SJCRH30 (cell line): Measurements from ENCODE around the gene UVRAG. TPM values are rescaled to one million over a fixed set of nuclear protein-coding genes. Genes with fewer than 3 reads are reported as not detected.

Experiments used
- DNase-seq, 2 experiments: peaks; one replicate each; pipeline ENCODE4 v3.0.0-alpha.2; 2015 to 2020
- H3K27ac ChIP-seq: fragments of 250-450 bp; sonication (Bioruptor Pico); 2 replicates; pipeline ENCODE4 v1.5.1; 2020; ENCODE audit warnings: mild to moderate bottlenecking, moderate library complexity
- H3K27me3 ChIP-seq: fragments of 250-450 bp; sonication (Bioruptor Pico); 2 replicates; pipeline ENCODE4 v1.5.1; 2020; ENCODE audit warnings: mild to moderate bottlenecking, moderate library complexity
- H3K36me3 ChIP-seq: fragments of 250-450 bp; sonication (Bioruptor Pico); 2 replicates; pipeline ENCODE4 v1.5.1; 2020; ENCODE audit warnings: mild to moderate bottlenecking, moderate library complexity
- H3K4me1 ChIP-seq: fragments of 250-450 bp; sonication (Bioruptor Pico); 2 replicates; pipeline ENCODE4 v1.5.1; 2020; ENCODE audit warnings: mild to moderate bottlenecking, moderate library complexity
- H3K4me3 ChIP-seq: fragments of 250-450 bp; sonication (Bioruptor Pico); 2 replicates; pipeline ENCODE4 v1.5.1; 2020; ENCODE audit warnings: mild to moderate bottlenecking, moderate library complexity
- H3K9me3 ChIP-seq: fragments of 250-450 bp; sonication (Bioruptor Pico); replicated peaks from 2 replicates; pipeline ENCODE4 v1.5.1; 2020; ENCODE audit warnings: mild to moderate bottlenecking, moderate library complexity
- total RNA-seq: library from RNA; depleted of rRNA; stranded (reverse); fragments of >200 nt; shearing (Covaris generic); gene quantifications from 2 replicates; pipeline ENCODE4 v1.2.3, GENCODE V29; 2014

The UVRAG gene
- total RNA-seq, 1 experiment from 2014 or later = 15.0 TPM

DNA sequence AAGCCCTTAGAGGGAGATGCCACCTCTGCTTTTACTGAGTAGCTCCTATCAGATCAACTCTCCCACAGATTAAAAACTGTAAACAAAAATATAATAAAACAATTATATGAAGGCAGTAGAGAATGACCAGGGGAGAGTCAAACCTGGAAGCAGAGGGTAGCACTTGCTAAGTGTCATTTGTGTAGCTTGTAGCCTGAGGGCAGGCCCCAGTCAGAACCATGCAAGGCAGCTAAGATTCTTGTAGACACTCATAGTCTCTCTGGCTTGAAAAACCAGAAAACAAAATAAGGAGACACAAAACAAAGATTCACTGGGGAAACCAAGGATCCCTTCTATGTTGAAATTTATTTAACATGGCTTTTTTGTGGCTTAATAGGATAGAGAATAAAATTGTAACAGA is 280.9 kb downstream of the UVRAG start:
- H3K27ac ChIP-seq = no peak overlapping the region
- H3K27me3 ChIP-seq = no peaks in the 10 kb centered on the region
- peaks cover 7% of the 10 kb centered on the region; the same call in 1 of the 2 replicates for H3K9me3 ChIP-seq
- DNase-seq = no peak
- H3K4me3 ChIP-seq = no peak overlapping the region
- H3K36me3 ChIP-seq = no peaks in the 10 kb centered on the region
- H3K4me1 ChIP-seq = no peaks in the 10 kb centered on the region

DNA sequence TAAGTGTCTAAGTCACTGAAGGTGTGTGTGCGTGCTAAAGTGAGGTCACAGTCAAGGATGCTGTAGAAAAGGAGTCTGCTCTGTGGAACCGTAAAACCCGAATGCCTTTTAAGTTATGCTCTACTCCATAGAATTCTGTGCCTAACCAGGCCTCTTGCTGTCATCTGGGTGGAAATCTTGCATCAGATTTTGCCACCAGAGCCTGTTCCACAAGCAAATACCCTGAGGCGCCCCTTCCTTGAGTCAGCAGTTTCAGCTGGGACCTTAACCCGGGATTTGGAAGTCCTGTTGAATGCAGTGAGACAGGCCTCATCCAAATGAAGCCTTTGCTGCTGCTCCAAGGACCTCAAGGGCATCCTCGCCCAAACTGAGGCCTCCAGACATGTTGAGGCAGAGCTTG is 281.5 kb downstream of the UVRAG start:
- no peaks in the 10 kb centered on the region for H3K36me3 ChIP-seq
- peaks cover 2% of the 10 kb centered on the region; the same call in 1 of the 2 replicates for H3K9me3 ChIP-seq
- H3K4me3 ChIP-seq = no peak overlapping the region
- no peak overlapping the region for H3K27ac ChIP-seq
- H3K27me3 ChIP-seq = no peaks in the 10 kb centered on the region
- DNase-seq = no peak
- no peaks in the 10 kb centered on the region for H3K4me1 ChIP-seq

DNA sequence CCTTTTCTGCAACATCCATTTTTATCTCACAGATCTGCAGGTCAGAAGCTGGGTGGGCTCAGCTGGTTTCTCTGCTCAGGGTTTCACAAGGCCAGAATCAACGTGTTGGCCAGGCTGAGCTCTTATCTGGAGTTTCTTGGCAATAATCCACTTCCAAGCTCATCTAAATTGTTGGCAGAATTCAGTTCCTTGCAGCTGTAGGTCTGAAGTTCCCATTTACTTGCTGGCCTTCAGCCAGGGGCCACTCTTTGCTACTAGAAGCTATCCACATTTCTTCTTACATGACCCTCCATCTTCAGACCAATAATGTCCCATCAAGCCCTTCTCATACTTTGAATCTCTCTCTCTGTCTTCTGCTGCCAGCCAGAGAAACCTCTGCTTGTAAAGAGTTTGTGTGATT is 287.8 kb downstream of the UVRAG start:
- Histone ChIP-seq H3K27me3 (no peaks in the 10 kb centered on the region), H3K27ac (no peak overlapping the region), H3K36me3 (no peaks in the 10 kb centered on the region), H3K9me3 (no peaks in the 10 kb centered on the region), H3K4me1 (no peaks in the 10 kb centered on the region), H3K4me3 (no peak overlapping the region)
- peak in 1 of 2 experiments; percentile 4 for DNase-seq

- Histone ChIP-seq H3K9me3 (no peaks in the 10 kb centered on the region; the same call in 1 of the 2 replicates), H3K4me1 (no peaks in the 10 kb centered on the region), H3K27ac (no peak overlapping the region), H3K27me3 (no peaks in the 10 kb centered on the region), H3K4me3 (no peak overlapping the region), H3K36me3 (no peaks in the 10 kb centered on the region)
- no peak for DNase-seq
Observed at GRCh38 chr11:76103460-76103859, 288.4 kb downstream of the UVRAG start.

DNA sequence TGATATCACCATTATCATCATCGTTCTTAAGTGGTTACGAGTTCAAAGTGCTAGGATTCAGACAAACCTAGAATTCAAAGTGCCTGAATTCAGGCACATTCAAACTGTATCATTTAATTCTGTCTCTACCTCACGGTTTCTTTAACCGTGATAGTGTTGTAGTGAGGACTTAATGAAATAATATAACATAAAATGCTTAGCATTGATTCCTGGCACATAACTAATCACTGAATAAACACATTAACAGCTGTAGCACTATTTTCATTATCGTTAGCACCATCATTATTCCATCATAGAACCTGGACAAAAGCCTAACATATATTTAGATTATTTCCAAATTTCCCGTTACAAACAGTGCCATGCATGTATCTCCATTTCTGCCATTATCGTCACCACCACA is 289.3 kb downstream of the UVRAG start:
- DNase-seq = no peak
- Histone ChIP-seq H3K27ac (no peak overlapping the region), H3K4me3 (no peak overlapping the region), H3K9me3 (no peaks in the 10 kb centered on the region; the same call in 1 of the 2 replicates), H3K4me1 (no peaks in the 10 kb centered on the region), H3K27me3 (no peaks in the 10 kb centered on the region), H3K36me3 (no peaks in the 10 kb centered on the region)

DNA sequence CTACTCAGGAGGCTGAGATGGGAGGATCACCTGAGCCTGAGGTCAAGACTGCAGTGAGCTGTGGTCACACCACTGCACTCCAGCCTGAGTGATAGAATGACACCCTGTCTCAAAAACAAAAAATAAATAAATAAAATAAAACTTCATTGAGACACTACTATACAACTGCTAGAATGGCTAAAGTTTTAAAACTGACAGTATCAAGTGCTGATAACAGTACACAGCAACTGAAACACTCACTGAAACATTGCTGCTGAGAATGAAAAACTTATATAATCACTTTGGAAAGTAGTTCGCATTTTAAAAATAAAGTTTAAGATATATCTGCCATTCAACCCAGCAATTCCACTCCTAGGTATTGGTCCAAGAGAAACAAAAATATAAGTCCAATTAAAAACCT is 290.6 kb downstream of the UVRAG start:
- H3K36me3 ChIP-seq = no peaks in the 10 kb centered on the region
- no peaks in the 10 kb centered on the region for H3K4me1 ChIP-seq
- DNase-seq = no peak
- H3K27ac ChIP-seq = no peak overlapping the region
- no peak overlapping the region for H3K4me3 ChIP-seq
- H3K27me3 ChIP-seq = no peaks in the 10 kb centered on the region
- no peaks in the 10 kb centered on the region; the same call in 1 of the 2 replicates for H3K9me3 ChIP-seq

- Histone ChIP-seq H3K4me1 (no peaks in the 10 kb centered on the region), H3K27me3 (no peaks in the 10 kb centered on the region), H3K4me3 (no peak overlapping the region), H3K36me3 (no peaks in the 10 kb centered on the region), H3K27ac (no peak overlapping the region), H3K9me3 (peaks cover 3% of the 10 kb centered on the region; the same call in 1 of the 2 replicates)
- DNase-seq = no peak
Observed at GRCh38 chr11:76107971-76108370, 293.0 kb downstream of the UVRAG start.

DNA sequence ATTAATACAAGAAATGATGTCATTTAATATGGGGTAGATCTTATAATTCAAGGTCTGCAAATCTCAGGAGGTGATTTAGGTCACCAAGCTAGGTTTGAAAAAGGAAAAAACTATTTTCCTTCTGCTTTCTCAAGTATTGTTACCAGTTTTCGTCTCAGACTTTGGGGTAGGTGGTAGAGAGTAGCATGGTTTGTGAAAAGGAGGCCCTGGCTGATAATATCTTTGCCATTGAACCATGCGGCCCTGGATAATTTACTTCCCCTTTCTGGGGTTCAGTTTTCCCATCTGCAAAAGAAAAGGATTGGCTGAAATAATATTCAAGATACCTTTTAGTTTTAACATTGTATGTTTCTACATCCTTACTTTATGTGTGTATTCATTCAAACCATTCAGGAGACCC is 299.2 kb downstream of the UVRAG start:
- no peak overlapping the region for H3K27ac ChIP-seq
- H3K4me3 ChIP-seq = no peak overlapping the region

GRCh38 chr11:76115555-76115954 is 300.5 kb downstream of the UVRAG start:
- H3K27me3 ChIP-seq = no peaks in the 10 kb centered on the region
- 0 out of 2 replicates have a peak, but pooled peaks cover 3% of the 10 kb centered on the region for H3K9me3 ChIP-seq
- no peaks in the 10 kb centered on the region for H3K4me1 ChIP-seq
- H3K4me3 ChIP-seq = no peak overlapping the region
- H3K36me3 ChIP-seq = no peaks in the 10 kb centered on the region
- no peak overlapping the region for H3K27ac ChIP-seq
- DNase-seq = no peak

More for the DNA sequence above, 299.2 kb downstream of the UVRAG start:
- Histone ChIP-seq H3K4me1 (no peaks in the 10 kb centered on the region), H3K9me3 (0 out of 2 replicates have a peak, but pooled peaks cover 3% of the 10 kb centered on the region), H3K36me3 (no peaks in the 10 kb centered on the region), H3K27me3 (no peaks in the 10 kb centered on the region)
- no peak for DNase-seq

DNA sequence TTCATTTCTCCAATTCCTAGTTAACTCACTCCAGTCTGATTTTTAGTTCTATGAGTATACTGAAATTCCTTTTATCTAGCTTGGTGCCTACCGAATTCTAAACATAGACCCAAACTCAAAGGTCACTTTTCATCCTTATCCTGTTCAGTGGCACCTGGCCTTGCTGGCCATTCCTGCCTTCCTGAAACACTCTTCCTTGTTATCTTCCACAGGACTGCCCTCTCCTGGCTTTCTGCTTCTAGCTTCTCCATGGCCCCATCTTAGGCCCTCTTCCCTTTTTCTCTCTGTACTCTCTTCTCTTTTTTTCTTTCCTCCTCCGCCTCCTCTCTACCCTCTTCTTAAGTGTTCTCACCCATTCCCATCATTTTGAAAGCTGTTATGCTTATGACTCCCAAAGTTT is 304.0 kb downstream of the UVRAG start:
- no peak overlapping the region for H3K27ac ChIP-seq
- H3K4me3 ChIP-seq = no peak overlapping the region
- H3K36me3 ChIP-seq = no peaks in the 10 kb centered on the region
- H3K27me3 ChIP-seq = no peaks in the 10 kb centered on the region
- no peaks in the 10 kb centered on the region; the same call in 1 of the 2 replicates for H3K4me1 ChIP-seq
- no peak for DNase-seq
- H3K9me3 ChIP-seq = no peaks in the 10 kb centered on the region

GRCh38 chr11:76119779-76120178 is 304.8 kb downstream of the UVRAG start:
- no peaks in the 10 kb centered on the region for H3K9me3 ChIP-seq
- H3K4me1 ChIP-seq = no peaks in the 10 kb centered on the region; the same call in 1 of the 2 replicates
- no peaks in the 10 kb centered on the region for H3K27me3 ChIP-seq
- H3K36me3 ChIP-seq = no peaks in the 10 kb centered on the region
- H3K4me3 ChIP-seq = no peak overlapping the region
- no peak overlapping the region for H3K27ac ChIP-seq
- DNase-seq = no peak

DNA sequence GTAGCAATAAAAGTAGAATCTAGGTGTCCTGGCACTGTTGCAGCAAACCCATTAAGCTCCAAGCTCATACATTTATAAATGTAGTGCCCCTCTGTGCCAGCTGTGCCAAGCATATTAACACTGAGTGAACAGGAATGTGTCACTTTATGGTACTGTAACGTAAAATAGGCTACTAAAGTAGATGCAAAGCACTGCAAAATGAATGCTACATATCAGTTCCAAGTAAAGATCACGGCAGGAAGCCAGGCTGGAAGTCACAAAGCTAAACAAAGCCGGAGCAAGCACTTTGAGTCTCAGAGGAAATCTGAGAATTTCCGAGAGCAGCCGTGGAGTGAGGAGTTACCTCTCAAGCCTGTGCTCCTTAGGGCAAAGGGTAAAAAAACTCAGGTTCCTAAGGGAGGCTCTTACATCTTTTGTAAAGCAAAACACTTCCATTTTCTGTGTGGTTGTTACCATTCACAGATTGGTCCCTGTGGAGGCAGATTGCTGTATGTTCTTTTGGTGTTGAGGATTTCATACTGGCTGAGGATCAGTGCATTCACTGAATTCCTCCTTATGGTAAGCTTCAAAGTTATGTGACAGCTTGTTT is 305.6 kb downstream of the UVRAG start:
- Histone ChIP-seq H3K4me3 (no peak overlapping the region), H3K27ac (no peak overlapping the region), H3K4me1 (no peaks in the 10 kb centered on the region; the same call in 1 of the 2 replicates), H3K36me3 (no peaks in the 10 kb centered on the region), H3K27me3 (no peaks in the 10 kb centered on the region), H3K9me3 (no peaks in the 10 kb centered on the region)
- no peak for DNase-seq

DNA sequence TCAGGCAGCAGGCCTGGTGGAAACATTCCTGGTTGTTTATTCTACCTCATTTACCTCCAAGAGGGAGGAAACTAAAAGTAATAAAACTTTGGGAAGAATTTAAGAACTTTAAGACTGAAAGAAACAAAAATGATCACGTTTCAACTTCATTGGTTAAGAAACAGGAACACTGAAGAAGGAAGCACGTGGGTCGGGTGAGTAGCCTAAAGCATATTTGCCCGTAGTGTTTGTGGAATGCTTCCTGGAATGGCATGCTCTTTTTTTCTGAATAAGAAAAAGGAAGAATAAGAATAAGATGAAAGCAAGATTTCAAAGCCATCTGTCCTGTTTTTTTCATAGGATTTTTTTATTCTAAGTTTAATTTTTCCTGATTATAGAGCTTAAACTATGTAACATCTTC is 308.2 kb downstream of the UVRAG start:
- H3K27me3 ChIP-seq = no peaks in the 10 kb centered on the region
- H3K4me1 ChIP-seq = no peaks in the 10 kb centered on the region; the same call in 1 of the 2 replicates
- no peak overlapping the region for H3K27ac ChIP-seq
- no peak for DNase-seq
- no peaks in the 10 kb centered on the region for H3K9me3 ChIP-seq
- H3K36me3 ChIP-seq = no peaks in the 10 kb centered on the region
- H3K4me3 ChIP-seq = no peak overlapping the region

GRCh38 chr11:76124905-76125770 is 310.1 kb downstream of the UVRAG start:
- Histone ChIP-seq H3K36me3 (no peaks in the 10 kb centered on the region), H3K27me3 (no peaks in the 10 kb centered on the region), H3K9me3 (no peaks in the 10 kb centered on the region), H3K4me1 (no peaks in the 10 kb centered on the region; the same call in 1 of the 2 replicates), H3K27ac (no peak overlapping the region), H3K4me3 (no peak overlapping the region)
- DNase-seq = peak in 1 of 2 experiments; percentile 17

DNA sequence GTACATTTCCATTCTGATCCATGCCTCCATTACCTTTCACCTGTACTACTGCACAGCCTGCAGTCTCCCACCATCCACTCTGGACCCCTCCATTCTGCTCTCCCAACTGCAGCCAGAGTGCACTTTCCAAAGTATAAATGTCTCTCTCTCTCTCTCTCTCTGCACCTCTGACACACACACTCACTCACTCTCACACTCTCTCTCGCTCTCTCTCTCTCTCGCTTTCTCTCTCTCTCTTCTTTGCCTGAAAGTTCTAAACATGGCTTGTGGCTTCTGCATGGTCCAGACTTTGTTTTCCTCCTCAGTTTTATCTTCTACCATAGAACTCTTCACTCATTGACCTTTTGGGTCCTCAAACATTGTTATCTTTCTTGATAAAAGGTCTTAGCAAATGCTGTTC is 314.7 kb downstream of the UVRAG start:
- Histone ChIP-seq H3K27me3 (no peaks in the 10 kb centered on the region), H3K4me3 (no peak overlapping the region), H3K27ac (no peak overlapping the region), H3K36me3 (no peaks in the 10 kb centered on the region), H3K9me3 (no peaks in the 10 kb centered on the region), H3K4me1 (0 out of 2 replicates have a peak, but pooled peaks cover 4% of the 10 kb centered on the region)
- DNase-seq = no peak
